ENCODE measurements around the gene PYGO2.

PYGO2 gene

DNA sequence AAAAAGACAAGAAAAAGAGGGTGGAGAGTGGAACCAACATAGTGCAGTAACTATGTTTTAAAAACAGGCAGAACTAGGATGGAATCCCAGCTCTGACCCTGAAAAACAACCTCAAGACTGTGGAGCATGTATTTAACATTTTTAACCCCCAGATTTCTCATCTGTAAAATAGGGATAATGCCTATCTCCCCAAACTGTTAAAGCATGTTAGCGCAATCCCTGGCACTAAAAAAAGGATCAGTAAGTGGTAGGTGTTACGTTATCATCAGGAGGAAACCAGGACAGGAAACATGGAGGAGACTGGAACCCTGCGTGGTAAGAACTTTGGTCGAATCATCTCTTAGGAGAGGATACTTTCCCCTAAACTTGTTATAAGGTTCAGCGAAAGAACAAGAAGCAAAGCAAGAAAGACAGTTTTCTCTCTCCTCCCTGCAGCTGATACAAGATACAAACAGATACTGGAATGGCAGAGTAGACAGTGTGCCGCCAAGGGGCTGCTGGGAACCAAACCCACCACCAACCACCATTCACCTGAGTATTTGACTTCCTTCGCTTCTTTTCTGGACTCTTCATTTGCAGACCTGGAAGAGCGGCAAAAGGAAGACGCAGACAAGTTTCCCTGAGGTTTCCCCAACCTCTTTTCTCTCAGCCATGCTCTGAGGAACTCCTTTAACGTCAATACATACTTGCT, 991 bp downstream of the PYGO2 start:
- DNase-seq (ENCODE audit: low read depth) = no peak

DNA sequence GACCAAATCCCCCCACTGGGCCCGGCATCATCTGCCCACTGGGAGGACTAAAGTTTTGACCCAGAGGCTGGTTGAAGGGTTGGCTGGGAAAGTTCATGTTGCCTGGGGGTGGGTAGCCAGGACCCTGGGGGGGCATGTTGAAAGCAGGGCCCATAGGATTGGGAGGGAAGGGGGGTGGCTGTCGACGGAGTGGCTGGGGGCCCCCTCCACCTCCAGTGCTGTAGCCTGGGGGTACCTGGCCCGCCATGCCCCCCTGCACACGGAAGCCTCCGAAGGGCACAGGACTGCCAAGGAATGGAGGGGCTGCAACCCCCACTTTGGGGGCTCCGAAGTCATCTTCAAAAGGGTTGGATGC, 2.2 kb downstream of the PYGO2 start:
- DNase-seq (ENCODE audit: low read depth) = no peak

- DNase-seq (ENCODE audit: low read depth) = no peak
Measured at GRCh38 chr1:154958681-154959425, 2.7 kb downstream of the PYGO2 start.

DNA sequence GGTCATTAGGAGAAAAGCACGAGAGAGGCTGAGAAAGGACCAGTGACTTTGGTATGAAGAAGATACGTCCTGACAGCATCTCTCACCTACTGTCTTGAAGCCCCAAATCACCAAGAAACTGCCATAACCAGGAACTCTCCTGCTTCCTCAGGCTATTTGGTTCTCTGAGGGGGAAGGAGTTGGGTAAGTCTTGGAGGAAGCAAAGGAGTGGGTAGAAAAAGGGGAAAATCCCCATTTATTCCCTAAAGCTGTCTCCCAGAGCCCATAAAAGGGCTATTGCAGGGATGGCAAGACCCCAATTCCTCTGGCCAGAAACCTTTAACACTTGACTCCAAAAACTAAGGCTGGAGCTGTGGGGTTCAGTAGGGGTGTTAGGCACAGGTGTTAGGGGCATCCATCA, 3.5 kb downstream of the PYGO2 start:
- DNase-seq (ENCODE audit: low read depth) = no peak

GRCh38 chr1:154957091-154957657, 4.4 kb downstream of the PYGO2 start:
- no peak for DNase-seq (ENCODE audit: low read depth)

- DNase-seq (ENCODE audit: low read depth) = no peak
Measured at GRCh38 chr1:154956544-154956941, 5.0 kb downstream of the PYGO2 start.

- DNase-seq (ENCODE audit: low read depth) = peak; percentile 92
Measured at GRCh38 chr1:154955718-154956543, 5.7 kb downstream of the PYGO2 start, which contains the start of gene PBXIP1. TSS of gene PBXIP1 (minus strand) at chr1:154956099. CDS start at chr1:154953721, 2,378 bp downstream.

DNA sequence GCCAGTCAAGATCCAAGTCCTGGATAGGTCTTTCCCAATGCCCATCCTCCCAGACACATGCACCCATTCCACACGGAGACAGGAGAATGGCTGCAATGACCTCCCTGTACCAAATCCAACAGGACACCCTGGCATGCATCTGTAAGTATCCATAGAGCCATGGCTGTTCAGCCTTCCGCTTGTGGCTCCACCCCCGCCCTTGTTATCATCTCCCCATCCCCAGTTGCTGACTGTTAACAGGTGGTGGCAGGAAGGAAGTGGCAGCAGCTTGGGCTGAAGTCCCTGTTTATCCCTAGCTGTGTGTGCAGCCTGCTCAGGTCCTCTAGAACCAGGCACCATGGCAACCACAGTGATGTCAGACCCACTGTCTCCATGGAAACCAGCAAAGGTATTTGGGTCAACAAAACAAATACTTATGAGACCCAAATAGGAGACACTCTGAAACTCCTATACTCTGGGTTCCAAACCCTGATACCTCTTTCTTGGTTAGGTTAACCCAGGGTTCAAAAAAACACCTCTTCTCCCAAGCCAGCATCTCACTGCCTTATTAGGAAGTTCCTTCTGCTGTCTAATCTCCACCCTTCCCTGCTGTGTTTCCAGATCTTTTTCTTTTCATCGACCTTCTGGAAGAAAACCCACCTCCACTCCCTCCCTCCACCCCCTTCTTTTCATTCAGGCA, 6.4 kb downstream of the PYGO2 start:
- peak; percentile 73 for DNase-seq (ENCODE audit: low read depth)

- no peak for DNase-seq (ENCODE audit: low read depth)
Measured at GRCh38 chr1:154954541-154954940, 7.0 kb downstream of the PYGO2 start.

DNA sequence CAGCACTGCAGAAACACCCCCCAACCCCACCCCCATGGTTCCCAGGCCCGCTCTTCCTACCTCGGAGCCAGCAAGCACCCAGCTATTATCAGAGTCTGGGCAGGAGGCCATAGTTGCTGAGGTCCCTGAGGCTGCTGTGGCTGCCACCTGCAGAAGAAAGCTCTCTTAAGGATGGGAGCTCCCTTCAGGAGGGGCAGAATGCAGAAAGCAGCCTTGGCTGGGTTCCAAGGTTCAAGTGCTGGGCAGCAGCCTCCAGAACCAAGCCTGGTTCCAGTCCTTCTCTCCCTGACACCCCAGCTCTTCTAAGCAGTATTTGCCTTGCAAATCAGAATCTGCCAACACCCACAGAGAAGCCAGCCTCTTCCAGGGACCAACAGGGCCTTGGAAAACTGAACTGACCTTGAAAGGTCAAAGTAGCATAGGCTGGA, 8.0 kb downstream of the PYGO2 start:
- no peak for DNase-seq (ENCODE audit: low read depth)

DNA sequence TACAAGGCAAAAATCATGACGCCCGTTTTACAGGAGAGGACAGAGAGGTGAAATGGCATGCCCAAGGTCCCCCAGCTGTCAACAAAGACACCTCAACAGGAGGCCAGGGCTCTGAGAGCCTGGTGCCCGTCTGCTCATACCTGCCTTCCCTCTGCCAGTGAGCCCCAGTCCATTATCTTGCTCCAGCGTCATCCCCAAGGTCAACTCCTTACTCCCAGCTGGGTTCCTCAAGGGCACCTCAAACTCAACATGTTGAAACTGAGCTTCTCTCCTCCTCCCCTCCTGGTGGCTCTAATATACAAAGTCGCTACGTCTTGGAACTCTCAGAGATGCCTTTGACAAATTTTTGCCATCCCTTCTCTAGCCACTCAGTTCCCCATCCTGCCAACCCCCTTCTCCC, 8.9 kb downstream of the PYGO2 start:
- DNase-seq (ENCODE audit: low read depth) = no peak

- no peak for DNase-seq (ENCODE audit: low read depth)
Measured at GRCh38 chr1:154951901-154952657, 9.5 kb downstream of the PYGO2 start.

DNA sequence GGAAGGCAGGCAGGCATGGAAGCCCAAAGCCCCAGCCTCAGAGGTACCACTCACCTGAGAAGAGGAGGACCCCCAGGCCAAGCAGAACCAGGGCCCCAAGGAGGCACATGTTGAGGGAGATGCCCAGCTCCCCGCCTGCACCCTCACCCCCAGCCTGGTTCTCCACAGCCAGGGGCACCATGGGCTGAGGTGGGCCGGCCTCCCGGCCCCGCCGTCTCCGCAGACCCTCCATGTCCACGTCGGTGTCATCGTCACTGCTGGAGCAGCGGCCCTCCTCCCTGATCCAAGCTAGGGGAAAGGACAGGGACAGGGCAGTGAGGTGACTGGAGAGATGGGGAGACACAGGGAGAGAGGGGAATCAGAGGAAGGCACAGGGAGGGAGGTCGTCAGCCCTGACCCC, 13.5 kb downstream of the PYGO2 start:
- no peak for DNase-seq (ENCODE audit: low read depth)

DNA sequence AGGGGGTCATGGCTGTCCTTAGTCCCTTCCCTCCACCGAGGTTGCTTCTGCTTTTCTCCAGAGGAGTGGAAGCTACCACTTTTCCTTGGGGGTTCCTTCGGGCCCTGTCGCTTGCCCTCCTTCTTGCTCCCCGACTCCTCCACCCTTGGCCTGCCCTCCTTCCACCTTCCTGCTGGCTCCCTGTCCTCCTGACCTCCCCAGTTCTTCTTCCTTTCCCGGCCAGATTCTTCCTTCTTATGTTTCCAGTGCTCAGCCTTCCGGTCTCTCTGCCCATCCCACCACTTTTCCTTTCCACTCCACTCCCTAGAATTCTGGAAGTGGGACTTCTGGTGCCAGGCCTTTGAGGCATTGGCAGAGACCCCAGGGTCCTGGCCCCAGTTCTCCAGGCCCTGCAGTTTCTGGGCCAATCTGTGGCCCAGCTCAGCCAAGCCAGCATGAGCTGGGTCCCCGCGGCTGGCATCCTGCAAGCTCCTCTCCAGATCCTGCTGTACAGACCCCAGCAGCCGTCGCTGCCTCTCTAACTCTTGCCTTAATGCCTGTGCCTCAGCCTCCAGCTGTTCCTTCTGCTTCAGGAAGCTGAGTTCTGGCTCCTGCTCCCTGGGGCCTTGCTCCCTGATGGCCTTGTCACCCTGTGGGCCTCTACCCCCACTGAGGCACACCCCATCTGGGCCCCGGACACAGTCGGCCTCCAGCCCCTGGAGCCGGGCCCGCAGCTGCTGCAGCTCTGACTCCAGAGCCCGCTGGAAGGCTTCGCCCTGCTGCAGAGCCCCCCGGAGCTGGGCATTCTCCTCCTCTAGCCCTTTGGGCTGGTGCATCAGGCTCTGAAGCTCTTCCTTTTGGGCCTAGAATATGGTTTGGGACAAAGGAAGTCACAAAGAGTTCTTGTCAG, 15.4 kb downstream of the PYGO2 start:
- no peak for DNase-seq (ENCODE audit: low read depth)

DNA sequence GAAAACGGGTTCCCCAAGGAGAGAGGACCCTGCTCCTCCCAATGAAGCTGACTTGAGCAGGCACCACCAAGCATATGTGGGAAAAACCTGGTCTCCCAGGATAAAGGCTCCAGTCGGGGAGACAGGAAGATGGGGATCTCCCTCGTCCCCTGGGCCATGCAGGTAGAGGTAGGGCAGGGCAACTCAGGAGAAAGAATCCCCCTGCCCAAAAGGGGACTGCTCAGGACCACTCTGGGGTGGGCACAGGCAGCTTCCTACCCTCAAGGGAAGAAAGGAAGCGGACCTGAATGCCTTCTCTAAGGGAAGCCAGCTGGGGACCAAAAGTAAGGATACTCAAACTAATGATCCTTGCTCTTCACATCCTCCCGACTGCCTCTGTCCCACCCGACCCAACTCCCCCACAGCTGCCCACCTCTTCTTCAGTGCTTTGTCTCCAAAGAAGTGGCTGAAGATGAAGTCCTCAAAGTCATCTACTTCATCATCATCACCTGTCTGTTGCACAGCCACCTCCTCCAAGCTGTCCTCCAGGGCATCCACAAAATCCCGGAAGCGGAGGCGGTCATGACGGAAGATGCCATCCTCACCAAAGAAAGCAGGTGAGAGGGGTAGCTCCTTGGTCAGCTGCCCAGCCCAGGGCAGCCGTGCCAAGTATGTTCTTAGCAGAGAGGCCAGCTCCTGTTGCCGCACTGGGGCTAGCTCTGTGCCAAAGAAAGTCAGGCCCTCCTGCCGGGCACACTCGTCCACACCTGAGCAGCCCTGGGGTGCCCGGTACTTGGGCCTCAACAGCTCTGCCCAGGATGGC, 16.2 kb downstream of the PYGO2 start:
- DNase-seq (ENCODE audit: low read depth) = no peak

DNA sequence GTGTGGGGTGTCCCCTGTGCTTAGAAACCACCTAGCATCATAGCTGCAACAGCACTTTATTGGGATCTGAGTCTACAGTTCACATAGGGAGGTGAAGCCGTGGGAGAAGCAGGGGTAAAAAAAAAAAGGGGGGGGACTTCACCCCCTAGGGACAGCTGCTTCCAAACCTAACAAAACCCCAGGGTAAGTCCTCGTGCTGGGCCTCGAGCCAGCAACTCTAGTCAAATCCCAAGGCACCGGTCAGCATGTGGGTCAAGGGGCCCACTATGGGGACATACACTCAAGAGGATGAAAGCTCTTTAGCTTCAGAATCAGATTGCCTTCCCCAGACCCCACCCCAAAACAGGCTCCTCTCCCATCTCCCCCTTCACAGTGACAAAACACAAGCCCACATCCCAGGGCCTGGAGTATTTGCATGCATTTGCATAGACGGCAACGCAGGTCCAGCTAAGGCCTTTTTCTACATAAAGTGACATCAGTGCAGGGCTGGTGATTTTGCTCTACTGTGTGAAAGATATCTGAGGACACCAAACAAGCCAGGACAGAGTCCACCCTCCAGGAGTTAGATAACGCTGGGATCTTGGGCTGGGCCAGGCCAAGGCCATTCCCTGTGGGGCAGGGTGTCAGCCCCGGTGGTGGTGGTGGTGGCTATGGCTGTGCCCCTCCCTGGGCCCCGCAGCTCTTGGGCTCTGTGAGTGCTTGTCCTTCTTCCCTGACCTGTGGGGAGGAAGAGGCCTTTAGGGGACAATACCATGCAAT, 17.0 kb downstream of the PYGO2 start:
- no peak for DNase-seq (ENCODE audit: low read depth)

GRCh38 chr1:154943649-154944400, 17.8 kb downstream of the PYGO2 start:
- peak; percentile 47 for DNase-seq (ENCODE audit: low read depth)

All from EH (cell line).